Osteocyte (in vitro differentiated cells): ENCODE data around the gene AFF3. TPM values are rescaled to one million over a fixed set of nuclear protein-coding genes. Genes with fewer than 3 reads are reported as not detected.

Source experiments
- DNase-seq: peaks from one replicate; pipeline ENCODE4 v3.0.0; 2021; ENCODE audit warnings: mixed read lengths; ENCODE audit not compliant: unreplicated experiment; ENCODE audit errors: extremely low spot score
- H3K27ac Mint-ChIP-seq: one replicate; pipeline ENCODE4 v1.8.0; 2021; ENCODE audit warnings: mild to moderate bottlenecking, mixed read lengths; ENCODE audit not compliant: unreplicated experiment
- H3K27me3 Mint-ChIP-seq: one replicate; pipeline ENCODE4 v1.8.0; 2021; ENCODE audit warnings: mixed read lengths; ENCODE audit not compliant: unreplicated experiment
- H3K36me3 Mint-ChIP-seq: one replicate; pipeline ENCODE4 v1.8.0; 2021; ENCODE audit warnings: mixed read lengths; ENCODE audit not compliant: unreplicated experiment
- H3K4me1 Mint-ChIP-seq: one replicate; pipeline ENCODE4 v1.8.0; 2021; ENCODE audit warnings: mixed read lengths; ENCODE audit not compliant: unreplicated experiment
- H3K4me3 Mint-ChIP-seq: one replicate; pipeline ENCODE4 v1.8.0; 2021; ENCODE audit warnings: mild to moderate bottlenecking, moderate library complexity, mixed read lengths; ENCODE audit not compliant: unreplicated experiment
- H3K9me3 Mint-ChIP-seq: one replicate; pipeline ENCODE4 v1.8.0; 2021; ENCODE audit warnings: mixed read lengths; ENCODE audit not compliant: unreplicated experiment
- total RNA-seq: library from RNA; stranded (reverse); gene quantifications from 2 replicates; pipeline ENCODE4 v1.2.1, GENCODE V29; 2021
- TF ChIP-seq, protein P1 (sequence below): fragments of 200-600 bp; sonication (generic); IDR thresholded peaks from 2 replicates; pipeline ENCODE4 v1.5.0; 2021; ENCODE audit warnings: antibody characterized with exemption, mild to moderate bottlenecking, moderate library complexity

AFF3 gene
- total RNA-seq, 1 donor from 2014 or later, result 248 TPM

- no peaks in the 10 kb centered on the region for H3K4me1 Mint-ChIP-seq
Measured at GRCh38 chr2:100185105-100185504, 42.7 kb upstream of the AFF3 start.

GRCh38 chr2:100184055-100184737, 41.8 kb upstream of the AFF3 start:
- Mint-ChIP-seq H3K9me3 (no peaks in the 10 kb centered on the region), H3K36me3 (no peaks in the 10 kb centered on the region), H3K4me3 (no peak overlapping the region), H3K27me3 (peaks cover 4% of the 10 kb centered on the region), H3K27ac (no peak overlapping the region), H3K4me1 (no peaks in the 10 kb centered on the region)
- DNase-seq, result peak; percentile 27
- TF ChIP-seq, protein P1, sequence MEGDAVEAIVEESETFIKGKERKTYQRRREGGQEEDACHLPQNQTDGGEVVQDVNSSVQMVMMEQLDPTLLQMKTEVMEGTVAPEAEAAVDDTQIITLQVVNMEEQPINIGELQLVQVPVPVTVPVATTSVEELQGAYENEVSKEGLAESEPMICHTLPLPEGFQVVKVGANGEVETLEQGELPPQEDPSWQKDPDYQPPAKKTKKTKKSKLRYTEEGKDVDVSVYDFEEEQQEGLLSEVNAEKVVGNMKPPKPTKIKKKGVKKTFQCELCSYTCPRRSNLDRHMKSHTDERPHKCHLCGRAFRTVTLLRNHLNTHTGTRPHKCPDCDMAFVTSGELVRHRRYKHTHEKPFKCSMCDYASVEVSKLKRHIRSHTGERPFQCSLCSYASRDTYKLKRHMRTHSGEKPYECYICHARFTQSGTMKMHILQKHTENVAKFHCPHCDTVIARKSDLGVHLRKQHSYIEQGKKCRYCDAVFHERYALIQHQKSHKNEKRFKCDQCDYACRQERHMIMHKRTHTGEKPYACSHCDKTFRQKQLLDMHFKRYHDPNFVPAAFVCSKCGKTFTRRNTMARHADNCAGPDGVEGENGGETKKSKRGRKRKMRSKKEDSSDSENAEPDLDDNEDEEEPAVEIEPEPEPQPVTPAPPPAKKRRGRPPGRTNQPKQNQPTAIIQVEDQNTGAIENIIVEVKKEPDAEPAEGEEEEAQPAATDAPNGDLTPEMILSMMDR, result no peak

More at GRCh38 chr2:100185105-100185504, 42.7 kb upstream of the AFF3 start:
- no peak overlapping the region for H3K4me3 Mint-ChIP-seq
- peak; percentile 42 for DNase-seq
- no peaks in the 10 kb centered on the region for H3K9me3 Mint-ChIP-seq
- peaks cover 4% of the 10 kb centered on the region for H3K27me3 Mint-ChIP-seq
- TF ChIP-seq, protein P1, result no peak
- no peak overlapping the region for H3K27ac Mint-ChIP-seq
- no peaks in the 10 kb centered on the region for H3K36me3 Mint-ChIP-seq

DNA sequence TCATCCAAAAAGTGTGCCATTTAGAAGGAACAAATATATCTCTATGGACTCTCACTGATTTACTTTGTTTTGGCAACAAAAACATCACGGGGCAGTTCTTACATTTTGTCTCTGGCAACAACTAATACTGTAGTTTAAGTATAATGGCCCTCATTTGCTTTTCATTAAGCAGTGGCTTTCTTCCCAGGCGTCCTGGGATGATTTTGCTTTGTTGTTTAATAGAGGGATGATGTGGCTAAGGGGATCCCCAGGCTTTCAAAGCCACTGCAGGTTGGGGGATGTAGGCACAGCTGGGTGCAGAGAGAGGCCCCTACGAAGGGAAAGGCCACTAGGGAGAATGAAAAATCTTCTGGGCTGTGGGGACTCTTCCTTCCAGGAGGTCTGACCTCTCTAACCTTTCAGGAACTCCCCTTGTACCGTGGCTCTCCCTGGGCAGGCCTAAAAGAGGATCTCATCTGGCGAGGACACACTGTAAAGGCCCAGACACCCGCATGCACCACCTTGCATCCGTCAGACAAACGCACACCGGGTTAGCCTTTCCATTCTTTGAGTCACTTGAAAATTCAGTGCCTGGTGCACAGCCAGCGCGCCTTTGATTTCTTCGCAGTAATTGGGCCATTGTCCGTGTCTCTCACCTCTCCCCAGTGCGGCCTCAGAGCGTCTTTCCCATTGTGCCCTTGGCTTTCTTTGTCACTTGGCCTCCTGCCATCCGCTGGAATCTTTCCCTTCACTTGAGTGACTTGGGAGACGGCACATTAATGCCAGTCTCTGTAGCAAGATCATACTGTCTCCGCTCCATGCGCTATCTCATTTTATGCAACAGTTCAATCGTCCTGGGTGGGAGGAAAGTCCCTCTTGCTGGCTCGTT, 40.3 kb upstream of the AFF3 start:
- Mint-ChIP-seq H3K27ac (no peak overlapping the region), H3K27me3 (peaks cover 4% of the 10 kb centered on the region), H3K4me1 (no peaks in the 10 kb centered on the region), H3K9me3 (peaks cover 10% of the 10 kb centered on the region), H3K36me3 (no peaks in the 10 kb centered on the region), H3K4me3 (no peak overlapping the region)
- peak; percentile 69 for DNase-seq
- TF ChIP-seq, protein P1, result no peak

DNA sequence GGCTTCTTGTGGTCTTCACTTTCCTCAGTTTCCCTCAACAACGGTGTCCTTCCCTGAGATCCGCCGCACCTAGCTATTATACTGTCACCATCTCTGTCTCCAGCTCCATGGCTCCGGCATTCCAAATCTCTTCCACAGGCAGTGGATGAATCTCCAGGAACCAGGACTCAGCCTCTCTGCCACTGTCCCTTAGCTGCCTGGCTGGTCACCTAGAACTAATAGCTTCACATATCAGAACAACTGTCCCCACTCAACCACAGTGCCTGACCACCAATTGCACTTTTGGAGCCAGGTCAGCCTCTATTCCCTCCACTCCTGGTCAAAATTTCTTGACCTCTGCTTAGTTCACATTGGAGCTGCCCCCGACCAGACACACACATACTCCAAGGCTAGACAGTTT, 38.1 kb upstream of the AFF3 start:
- H3K4me3 Mint-ChIP-seq, result no peak overlapping the region
- peak; percentile 57 for DNase-seq
- peaks cover 4% of the 10 kb centered on the region for H3K27me3 Mint-ChIP-seq
- TF ChIP-seq, protein P1, result no peak
- no peaks in the 10 kb centered on the region for H3K4me1 Mint-ChIP-seq
- peaks cover 10% of the 10 kb centered on the region for H3K9me3 Mint-ChIP-seq
- H3K27ac Mint-ChIP-seq, result no peak overlapping the region
- no peaks in the 10 kb centered on the region for H3K36me3 Mint-ChIP-seq

DNA sequence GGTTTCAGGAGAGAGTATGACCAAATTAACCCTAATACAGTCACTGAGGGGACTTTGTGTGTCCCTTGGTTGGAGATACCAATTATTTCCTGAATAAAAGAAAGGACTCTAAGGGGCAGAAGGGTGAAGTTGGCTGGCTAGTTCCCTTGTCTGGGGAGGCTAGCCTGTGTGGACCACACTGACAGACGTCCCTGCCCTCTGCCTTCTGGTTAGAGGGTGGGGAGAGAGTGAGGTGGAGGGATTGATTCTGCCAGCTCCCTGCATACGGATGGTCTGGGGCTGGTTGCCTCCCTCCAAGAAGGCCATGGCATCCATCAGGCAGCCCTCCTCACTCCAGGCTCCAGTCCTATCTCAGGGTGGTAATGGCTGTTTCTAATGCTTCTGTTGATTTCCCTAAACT, 37.4 kb upstream of the AFF3 start:
- H3K9me3 Mint-ChIP-seq, result peaks cover 10% of the 10 kb centered on the region
- peaks cover 4% of the 10 kb centered on the region for H3K27me3 Mint-ChIP-seq
- no peak overlapping the region for H3K27ac Mint-ChIP-seq
- no peaks in the 10 kb centered on the region for H3K36me3 Mint-ChIP-seq
- no peak for DNase-seq
- H3K4me3 Mint-ChIP-seq, result no peak overlapping the region
- TF ChIP-seq, protein P1, result no peak
- no peaks in the 10 kb centered on the region for H3K4me1 Mint-ChIP-seq
